H9 (cell line): ENCODE measurements around the gene STOM. TPM values are rescaled to one million over a fixed set of nuclear protein-coding genes. Genes with fewer than 3 reads are reported as not detected.

Source experiments
- DNase-seq: peaks from one replicate; pipeline ENCODE4 v3.0.0-alpha.2; 2017
- H2AFZ ChIP-seq: one replicate; pipeline ENCODE4 v1.6.1; 2013; ENCODE audit warnings: mild to moderate bottlenecking, low read length, control low read depth, moderate library complexity
- H2AK5ac ChIP-seq: 2 replicates; pipeline ENCODE4 v1.6.1; 2013; ENCODE audit warnings: low read length, control low read depth, mixed read lengths; ENCODE audit not compliant: insufficient read length
- H2BK120ac ChIP-seq: one replicate; pipeline ENCODE4 v1.6.1; 2013; ENCODE audit warnings: low read depth, mild to moderate bottlenecking, low read length, control low read depth, inconsistent platforms; ENCODE audit not compliant: poor library complexity, severe bottlenecking
- H2BK12ac ChIP-seq: 2 replicates; pipeline ENCODE4 v1.6.1; 2013; ENCODE audit warnings: low read length, control low read depth, mixed read lengths, low read depth; ENCODE audit not compliant: insufficient read length
- H2BK15ac ChIP-seq: 2 replicates; pipeline ENCODE4 v1.6.1; 2013; ENCODE audit warnings: low read depth, low read length, control low read depth
- H2BK20ac ChIP-seq: one replicate; pipeline ENCODE4 v1.6.1; 2013; ENCODE audit warnings: low read depth, mild to moderate bottlenecking, low read length, control low read depth, inconsistent platforms; ENCODE audit not compliant: poor library complexity, severe bottlenecking
- H2BK5ac ChIP-seq: 2 replicates; pipeline ENCODE4 v1.6.1; 2013; ENCODE audit warnings: low read length, control low read depth, mixed read lengths; ENCODE audit not compliant: insufficient read length
- H3K14ac ChIP-seq: 2 replicates; pipeline ENCODE4 v1.6.1; 2013; ENCODE audit warnings: low read length, control low read depth; ENCODE audit not compliant: insufficient read depth
- H3K18ac ChIP-seq: 2 replicates; pipeline ENCODE4 v1.6.1; 2013; ENCODE audit warnings: low read depth, mild to moderate bottlenecking, mixed read lengths, low read length, control low read depth; ENCODE audit not compliant: insufficient read length
- H3K23ac ChIP-seq: 2 replicates; pipeline ENCODE4 v1.6.1; 2013; ENCODE audit warnings: low read length, control low read depth, mixed read lengths, low read depth; ENCODE audit not compliant: insufficient read length
- H3K23me2 ChIP-seq: 2 replicates; pipeline ENCODE4 v1.6.1; 2013; ENCODE audit warnings: low read depth, mild to moderate bottlenecking, mixed read lengths, low read length, control low read depth; ENCODE audit not compliant: insufficient read length, poor library complexity, severe bottlenecking
- H3K27ac ChIP-seq: 2 replicates; pipeline ENCODE4 v1.5.1; 2013; ENCODE audit warnings: low read length, control low read depth, mixed read lengths, low read depth; ENCODE audit not compliant: insufficient read length
- H3K27me3 ChIP-seq: 2 replicates; pipeline ENCODE4 v1.6.1; 2013; ENCODE audit warnings: low read length, control low read depth, inconsistent platforms; ENCODE audit not compliant: insufficient read depth
- H3K4ac ChIP-seq: 2 replicates; pipeline ENCODE4 v1.6.1; 2013; ENCODE audit warnings: low read depth, mild to moderate bottlenecking, control low read depth, inconsistent platforms, low read length, moderate library complexity
- H3K4me1 ChIP-seq: 2 replicates; pipeline ENCODE4 v1.6.1; 2013; ENCODE audit warnings: low read length, control low read depth, inconsistent platforms; ENCODE audit not compliant: insufficient read depth
- H3K4me2 ChIP-seq: 2 replicates; pipeline ENCODE4 v1.6.1; 2013; ENCODE audit warnings: low read length, control low read depth, mixed read lengths; ENCODE audit not compliant: insufficient read length, insufficient read depth
- H3K56ac ChIP-seq: 2 replicates; pipeline ENCODE4 v1.6.1; 2013; ENCODE audit warnings: low read depth, mild to moderate bottlenecking, mixed read lengths, low read length, control low read depth; ENCODE audit not compliant: insufficient read length
- H3K79me1 ChIP-seq: 2 replicates; pipeline ENCODE4 v1.6.1; 2013; ENCODE audit warnings: low read depth, mild to moderate bottlenecking, moderate library complexity, low read length, control low read depth, inconsistent platforms; ENCODE audit not compliant: insufficient read depth, poor library complexity, severe bottlenecking
- H3K79me2 ChIP-seq: 2 replicates; pipeline ENCODE4 v1.6.1; 2013; ENCODE audit warnings: low read length, control low read depth, inconsistent platforms; ENCODE audit not compliant: insufficient read depth
- H3K9ac ChIP-seq: 2 replicates; pipeline ENCODE4 v1.6.1; 2013; ENCODE audit warnings: low read length, control low read depth, mixed read lengths; ENCODE audit not compliant: insufficient read length; ENCODE audit errors: extremely low read depth
- H3K9me3 ChIP-seq: one replicate; pipeline ENCODE4 v1.6.1; 2013; ENCODE audit warnings: low read depth, low read length, inconsistent platforms; ENCODE audit not compliant: control insufficient read depth
- H3T11ph ChIP-seq: one replicate; pipeline ENCODE4 v1.6.1; 2013; ENCODE audit warnings: mild to moderate bottlenecking, low read length, control low read depth, inconsistent platforms
- H4K20me1 ChIP-seq: one replicate; pipeline ENCODE4 v1.6.1; 2013; ENCODE audit not compliant: control insufficient read depth, insufficient read length, insufficient read depth
- H4K5ac ChIP-seq: 2 replicates; pipeline ENCODE4 v1.6.1; 2013; ENCODE audit warnings: low read depth, mild to moderate bottlenecking, mixed read lengths, low read length, control low read depth; ENCODE audit not compliant: insufficient read length
- H4K8ac ChIP-seq: replicated peaks from 2 replicates; pipeline ENCODE4 v1.6.1; 2013; ENCODE audit warnings: low read length, control low read depth, mixed read lengths, low read depth; ENCODE audit not compliant: insufficient read length
- H4K91ac ChIP-seq: 2 replicates; pipeline ENCODE4 v1.6.1; 2013; ENCODE audit warnings: low read depth, mild to moderate bottlenecking, moderate library complexity, mixed read lengths, low read length, control low read depth; ENCODE audit not compliant: insufficient read length
- H3K27ac Mint-ChIP-seq, 3 experiments: 2 replicates in 2 of 3; 3 replicates in 1 of 3; pipeline ENCODE4 v1.8.0; 2020 to 2021; ENCODE audit warnings: mixed read lengths in 3 of 3, mild to moderate bottlenecking in 1 of 3, moderate library complexity in 1 of 3
- H3K27me3 Mint-ChIP-seq: 2 replicates; pipeline ENCODE4 v1.8.0; 2021; ENCODE audit warnings: low read depth, mild to moderate bottlenecking, moderate library complexity, mixed read lengths
- H3K36me3 Mint-ChIP-seq, 3 experiments: 2 replicates in 2 of 3; 3 replicates in 1 of 3; pipeline ENCODE4 v1.8.0; 2020 to 2021; ENCODE audit warnings: low read depth in 3 of 3, mixed read lengths in 3 of 3; ENCODE audit not compliant: insufficient read depth in 1 of 3
- H3K4me1 Mint-ChIP-seq, 2 experiments: 2 replicates each; pipeline ENCODE4 v1.8.0; 2020; ENCODE audit warnings: mixed read lengths in 2 of 2
- H3K4me3 Mint-ChIP-seq, 2 experiments: 2 replicates in 1 of 2; 3 replicates in 1 of 2; pipeline ENCODE4 v1.8.0; 2020 to 2021; ENCODE audit warnings: mild to moderate bottlenecking in 2 of 2, mixed read lengths in 2 of 2, moderate library complexity in 1 of 2
- H3K9me3 Mint-ChIP-seq, 2 experiments: 2 replicates in 1 of 2; 3 replicates in 1 of 2; pipeline ENCODE4 v1.8.0; 2020; ENCODE audit warnings: mild to moderate bottlenecking in 2 of 2, mixed read lengths in 2 of 2, moderate library complexity in 1 of 2
- WGBS: extraction: QIAGEN DNeasy Blood & Tissue Kit; methylation state at CpG from one replicate; pipeline ENCODE4 v1.1.7; 2013; ENCODE audit warnings: missing lambda C conversion rate, low lambda C conversion rate, mixed read lengths; ENCODE audit not compliant: insufficient read length; ENCODE audit errors: extremely low coverage; 5-methylcytosine and 5-hydroxymethylcytosine counted together
- total RNA-seq: library from RNA; stranded (reverse); gene quantifications from 2 replicates; pipeline ENCODE4 v1.2.1, GENCODE V29; 2021
- TF ChIP-seq, protein P1 (sequence below): fragments of 200-600 bp; sonication (generic); conservative IDR thresholded peaks from 3 replicates; pipeline ENCODE4 v1.8.0; 2021; ENCODE audit warnings: antibody characterized with exemption, mild to moderate bottlenecking

Gene STOM
- total RNA-seq, 1 experiment from 2014 or later: 15.3 TPM

DNA sequence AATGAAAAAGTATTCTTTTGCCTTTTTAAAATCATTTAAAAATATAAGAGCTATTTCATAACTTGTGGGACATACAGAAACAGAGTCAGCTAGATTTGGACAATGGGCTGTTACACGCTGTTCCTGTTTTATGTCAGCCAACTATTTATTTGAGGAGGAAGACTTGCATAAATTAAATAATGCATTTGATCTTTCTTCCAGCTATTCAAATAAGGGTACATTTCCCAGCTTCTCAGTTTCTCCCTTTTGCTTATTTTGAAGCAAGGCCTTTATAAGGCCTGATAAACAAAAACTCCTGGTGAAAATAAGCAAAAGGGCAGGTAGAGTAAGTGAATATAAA, 6.5 kb downstream of the STOM start:
- H2AFZ ChIP-seq: no peak overlapping the region
- no peaks in the 10 kb centered on the region for H3K23me2 ChIP-seq
- TF ChIP-seq, protein P1, sequence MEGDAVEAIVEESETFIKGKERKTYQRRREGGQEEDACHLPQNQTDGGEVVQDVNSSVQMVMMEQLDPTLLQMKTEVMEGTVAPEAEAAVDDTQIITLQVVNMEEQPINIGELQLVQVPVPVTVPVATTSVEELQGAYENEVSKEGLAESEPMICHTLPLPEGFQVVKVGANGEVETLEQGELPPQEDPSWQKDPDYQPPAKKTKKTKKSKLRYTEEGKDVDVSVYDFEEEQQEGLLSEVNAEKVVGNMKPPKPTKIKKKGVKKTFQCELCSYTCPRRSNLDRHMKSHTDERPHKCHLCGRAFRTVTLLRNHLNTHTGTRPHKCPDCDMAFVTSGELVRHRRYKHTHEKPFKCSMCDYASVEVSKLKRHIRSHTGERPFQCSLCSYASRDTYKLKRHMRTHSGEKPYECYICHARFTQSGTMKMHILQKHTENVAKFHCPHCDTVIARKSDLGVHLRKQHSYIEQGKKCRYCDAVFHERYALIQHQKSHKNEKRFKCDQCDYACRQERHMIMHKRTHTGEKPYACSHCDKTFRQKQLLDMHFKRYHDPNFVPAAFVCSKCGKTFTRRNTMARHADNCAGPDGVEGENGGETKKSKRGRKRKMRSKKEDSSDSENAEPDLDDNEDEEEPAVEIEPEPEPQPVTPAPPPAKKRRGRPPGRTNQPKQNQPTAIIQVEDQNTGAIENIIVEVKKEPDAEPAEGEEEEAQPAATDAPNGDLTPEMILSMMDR: no peak
- no peaks in the 10 kb centered on the region for H3K9me3 Mint-ChIP-seq
- no peak overlapping the region for H4K8ac ChIP-seq
- peaks cover 11 to 25% of the 10 kb centered on the region in 2 experiments for H3K4me1 Mint-ChIP-seq
- no peak overlapping the region for H3K56ac ChIP-seq
- H4K5ac ChIP-seq: no peak overlapping the region
- no peak overlapping the region for H3K4me2 ChIP-seq
- no peaks in the 10 kb centered on the region for H3K36me3 Mint-ChIP-seq
- no peak overlapping the region for H4K91ac ChIP-seq
- no peak overlapping the region for H2BK5ac ChIP-seq
- no peaks in the 10 kb centered on the region for H4K20me1 ChIP-seq
- no peak overlapping the region for H2BK20ac ChIP-seq
- H3K14ac ChIP-seq: no peak overlapping the region
- H2BK120ac ChIP-seq: no peak overlapping the region
- no peaks in the 10 kb centered on the region for H3K79me2 ChIP-seq
- no peak overlapping the region for H2AK5ac ChIP-seq
- no peak overlapping the region for H2BK15ac ChIP-seq
- H3T11ph ChIP-seq: no peak overlapping the region
- H3K27ac Mint-ChIP-seq: no peak overlapping the region
- DNase-seq: no peak
- no peak overlapping the region for H3K27ac ChIP-seq
- no peak overlapping the region for H3K23ac ChIP-seq
- H3K9me3 ChIP-seq: no peaks in the 10 kb centered on the region
- H3K9ac ChIP-seq: no peak overlapping the region
- H3K4me1 ChIP-seq: no peaks in the 10 kb centered on the region
- peaks cover 10% of the 10 kb centered on the region for H3K27me3 Mint-ChIP-seq
- WGBS: no CpG with 5 or more reads among the region's 1 CpG
- H3K27me3 ChIP-seq: no peaks in the 10 kb centered on the region; the same call in 1 of the 2 replicates
- no peak overlapping the region for H2BK12ac ChIP-seq
- H3K18ac ChIP-seq: no peak overlapping the region
- H3K4ac ChIP-seq: no peak overlapping the region
- no peak overlapping the region for H3K4me3 Mint-ChIP-seq
- H3K79me1 ChIP-seq: no peaks in the 10 kb centered on the region
